ENCODE data around the gene EFCAB6. TPM values are rescaled to one million over a fixed set of nuclear protein-coding genes. Genes with fewer than 3 reads are reported as not detected.

The EFCAB6 gene
- total and polyA plus RNA-seq, 11 donors: 0.53 to 2.3 (median 1.5) TPM

DNA sequence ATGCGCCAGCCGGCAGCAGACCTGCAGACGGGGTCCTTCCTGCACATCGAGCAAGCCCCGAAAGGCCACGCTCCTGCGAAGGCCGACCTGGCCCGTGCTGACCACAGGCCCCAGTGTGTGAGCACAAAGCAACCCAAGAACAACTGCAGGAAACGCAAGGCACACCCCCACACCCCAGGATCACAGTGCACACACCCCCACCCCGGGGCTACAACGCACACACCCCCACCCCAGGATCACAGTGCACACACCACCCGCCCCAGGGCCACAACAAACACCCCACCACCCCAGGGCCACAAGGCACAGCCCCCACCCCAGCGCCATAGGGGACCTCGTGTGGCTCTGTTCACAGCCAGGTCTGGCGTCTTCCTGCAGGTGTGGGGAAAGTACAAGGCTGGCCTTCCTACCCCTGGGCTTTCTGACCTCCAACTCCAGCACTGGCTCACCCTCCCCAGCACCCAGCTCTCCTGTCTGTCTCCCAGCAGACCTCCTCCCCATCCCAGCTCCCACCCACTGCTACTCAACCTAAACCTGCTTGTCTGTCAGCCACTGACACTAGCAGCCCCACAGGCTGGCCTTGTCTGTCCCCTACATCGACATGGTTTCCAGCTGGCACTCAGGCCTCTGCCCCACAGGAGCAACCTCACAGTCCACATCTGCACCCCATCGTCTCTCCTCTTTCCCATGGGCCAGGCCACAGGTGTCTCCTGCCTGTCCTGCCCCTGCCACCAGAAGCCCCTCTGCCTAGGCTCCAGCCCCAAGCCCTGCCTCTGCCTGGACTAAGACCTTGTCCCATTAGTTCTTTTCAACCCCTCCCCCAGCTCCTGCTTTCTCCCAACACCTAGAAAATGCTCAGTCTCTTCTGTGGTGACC is 20.5 kb upstream of the EFCAB6 start:
- Histone ChIP-seq H3K36me3 (no peaks in the 10 kb centered on the region), H3K4me3 (no peak overlapping the region), H3K27ac (no peak overlapping the region), H3K9me3 (no peaks in the 10 kb centered on the region), H3K27me3 (no peaks in the 10 kb centered on the region), H3K4me1 (peaks cover 0 to 35% (median 18%) of the 10 kb centered on the region in 12 donors)
- TF ChIP-seq POLR2A (IDR thresholded peaks at IDR 0.05): no peak
- TF ChIP-seq, protein P1, sequence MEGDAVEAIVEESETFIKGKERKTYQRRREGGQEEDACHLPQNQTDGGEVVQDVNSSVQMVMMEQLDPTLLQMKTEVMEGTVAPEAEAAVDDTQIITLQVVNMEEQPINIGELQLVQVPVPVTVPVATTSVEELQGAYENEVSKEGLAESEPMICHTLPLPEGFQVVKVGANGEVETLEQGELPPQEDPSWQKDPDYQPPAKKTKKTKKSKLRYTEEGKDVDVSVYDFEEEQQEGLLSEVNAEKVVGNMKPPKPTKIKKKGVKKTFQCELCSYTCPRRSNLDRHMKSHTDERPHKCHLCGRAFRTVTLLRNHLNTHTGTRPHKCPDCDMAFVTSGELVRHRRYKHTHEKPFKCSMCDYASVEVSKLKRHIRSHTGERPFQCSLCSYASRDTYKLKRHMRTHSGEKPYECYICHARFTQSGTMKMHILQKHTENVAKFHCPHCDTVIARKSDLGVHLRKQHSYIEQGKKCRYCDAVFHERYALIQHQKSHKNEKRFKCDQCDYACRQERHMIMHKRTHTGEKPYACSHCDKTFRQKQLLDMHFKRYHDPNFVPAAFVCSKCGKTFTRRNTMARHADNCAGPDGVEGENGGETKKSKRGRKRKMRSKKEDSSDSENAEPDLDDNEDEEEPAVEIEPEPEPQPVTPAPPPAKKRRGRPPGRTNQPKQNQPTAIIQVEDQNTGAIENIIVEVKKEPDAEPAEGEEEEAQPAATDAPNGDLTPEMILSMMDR (IDR thresholded peaks at IDR 0.05): no peak
- ATAC-seq (no peak), DNase-seq (no peak)
- WGBS, 4 donors: 80 to 96% (median 89%) methylated on average over 12 to 18 of the region's 18 CpGs
- intact Hi-C loops (cut with DNase I): loop anchor here in 1 of 10 donors (5.0 kb wide), 1 partner anchor 255 kb away; no protein-coding TSS in a partner anchor

DNA sequence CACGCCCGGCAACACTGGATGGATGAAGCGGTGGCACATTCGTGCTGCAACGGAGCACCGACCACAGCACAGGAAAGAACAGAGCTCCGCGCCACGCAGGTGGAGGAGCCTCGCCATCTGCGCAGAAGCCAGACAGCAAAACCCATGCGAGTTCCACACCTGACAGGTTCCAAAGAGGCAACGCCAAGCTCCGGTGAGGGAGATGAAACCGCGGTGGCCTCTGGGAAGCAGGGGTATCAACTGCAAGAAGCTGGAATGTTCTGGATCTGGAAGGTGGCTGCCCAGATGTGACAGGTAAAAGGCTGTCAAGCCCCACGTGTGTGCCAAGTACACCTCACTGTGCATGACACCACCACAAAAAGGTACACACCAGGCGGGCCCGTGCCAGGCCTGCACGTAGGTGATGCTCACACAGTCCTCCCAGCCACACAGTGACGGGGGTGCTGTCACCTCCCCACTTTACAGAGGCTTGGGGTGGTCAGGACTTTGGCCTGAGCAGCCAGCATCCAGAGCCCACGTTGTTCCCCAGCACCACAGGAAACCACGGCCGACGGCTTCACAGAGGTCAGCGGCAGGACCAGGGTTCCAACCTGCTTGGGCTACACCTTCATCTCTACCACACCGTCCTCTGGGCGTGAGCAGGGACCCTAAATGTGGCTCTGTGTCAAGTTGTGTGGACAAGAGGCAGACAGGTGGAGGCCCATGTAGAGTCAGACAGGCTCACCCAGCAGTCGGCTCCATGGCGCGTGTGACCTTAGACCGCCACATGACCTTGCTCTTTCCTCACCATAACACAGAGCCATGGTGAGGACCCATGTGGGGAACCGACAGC is 19.7 kb upstream of the EFCAB6 start:
- Histone ChIP-seq H3K4me3 (no peak overlapping the region), H3K4me1 (peaks cover 0 to 35% (median 18%) of the 10 kb centered on the region in 12 donors), H3K27ac (no peak overlapping the region), H3K27me3 (no peaks in the 10 kb centered on the region), H3K9me3 (no peaks in the 10 kb centered on the region), H3K36me3 (no peaks in the 10 kb centered on the region)
- DNase-seq (no peak), ATAC-seq (no peak)
- TF ChIP-seq, protein P1 (IDR thresholded peaks at IDR 0.05): no peak
- no peak for TF ChIP-seq POLR2A (IDR thresholded peaks at IDR 0.05)
- WGBS, 4 donors: 91 to 94% (median 93%) methylated on average over 26 to 33 of the region's 33 CpGs
- intact Hi-C loops (cut with DNase I): loop anchor here in 1 of 10 donors (5.0 kb wide), 1 partner anchor 256 kb away; no protein-coding TSS in a partner anchor

DNA sequence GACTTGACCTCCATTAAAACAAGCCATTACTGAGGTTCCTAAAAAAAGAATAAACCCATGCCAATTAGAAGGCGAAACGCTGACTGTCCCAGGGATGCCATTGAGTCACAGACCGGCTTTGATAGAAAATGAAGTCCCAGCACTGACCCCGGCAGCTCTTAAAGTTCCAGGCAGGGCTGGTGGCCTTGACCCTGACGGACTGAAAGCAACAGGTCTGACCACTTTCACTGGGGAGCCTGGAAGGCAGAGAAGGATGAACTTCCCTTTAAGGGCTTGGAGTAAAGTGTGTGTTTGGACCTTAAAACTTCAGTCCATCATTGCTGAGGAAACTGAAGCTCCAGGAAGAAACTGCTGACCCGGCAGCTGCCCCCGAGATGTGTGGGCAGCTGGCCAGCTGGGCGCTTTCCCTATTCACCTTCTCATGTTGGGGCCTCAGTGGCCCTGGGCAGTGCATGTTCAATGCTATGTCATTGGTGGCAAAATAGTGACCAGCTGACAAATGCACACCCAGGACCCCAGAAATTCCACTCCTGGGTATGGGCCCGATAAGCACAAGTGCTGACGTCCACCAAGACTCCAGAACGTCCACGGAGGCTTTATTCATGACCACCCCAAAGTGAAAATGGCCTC is 18.9 kb upstream of the EFCAB6 start:
- intact Hi-C loops (cut with DNase I): loop anchor here in 1 of 10 donors (5.0 kb wide), 1 partner anchor 256 kb away; no protein-coding TSS in a partner anchor
- Histone ChIP-seq H3K27me3 (no peaks in the 10 kb centered on the region), H3K36me3 (no peaks in the 10 kb centered on the region), H3K4me1 (peaks cover 0 to 35% (median 18%) of the 10 kb centered on the region in 12 donors), H3K9me3 (no peaks in the 10 kb centered on the region), H3K4me3 (no peak overlapping the region), H3K27ac (peak overlapping the region in 9 of 12 donors; percentile 67 to 91 (median 83))
- ATAC-seq (no peak), DNase-seq (no peak)
- TF ChIP-seq, protein P1 (IDR thresholded peaks at IDR 0.05): no peak
- no peak for TF ChIP-seq POLR2A (IDR thresholded peaks at IDR 0.05)
- WGBS, 4 donors: 74 to 87% (median 80%) methylated on average over 8 to 12 of the region's 12 CpGs

Measured in heart left ventricle (tissue), 16 donors.